ENCODE results near the gene RPS16. TPM values are rescaled to one million over a fixed set of nuclear protein-coding genes. Genes with fewer than 3 reads are reported as not detected.

The RPS16 gene
- total and polyA plus RNA-seq, 10 donors: 1,378 to 5,747 (median 1,790) TPM

DNA sequence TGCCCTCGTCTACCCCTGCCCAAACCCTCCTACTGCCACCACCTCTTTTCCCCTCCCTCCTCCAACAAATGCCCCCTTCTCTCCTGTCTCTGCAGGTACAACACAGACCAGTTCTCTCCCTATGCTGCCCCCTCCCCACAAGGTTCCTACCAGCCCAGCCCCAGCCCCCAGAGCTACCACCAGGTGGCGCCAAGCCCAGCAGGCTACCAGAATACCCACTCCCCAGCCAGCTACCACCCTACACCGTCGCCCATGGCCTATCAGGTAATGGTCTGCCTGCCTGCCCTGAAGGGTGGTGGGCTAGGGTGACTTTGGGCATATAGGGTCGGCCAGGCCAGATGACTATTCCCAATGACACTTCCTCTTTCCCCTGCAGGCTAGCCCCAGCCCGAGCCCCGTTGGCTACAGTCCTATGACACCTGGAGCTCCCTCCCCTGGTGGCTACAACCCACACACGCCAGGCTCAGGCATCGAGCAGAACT lies 38.4 kb upstream of the RPS16 start:
- TF ChIP-seq POLR2A (IDR thresholded peaks at IDR 0.05): no peak
- peak in 2 of 3 donors; percentile 13 to 35 for TF ChIP-seq POLR2AphosphoS5 (IDR thresholded peaks at IDR 0.05)
- TF ChIP-seq, protein P1, sequence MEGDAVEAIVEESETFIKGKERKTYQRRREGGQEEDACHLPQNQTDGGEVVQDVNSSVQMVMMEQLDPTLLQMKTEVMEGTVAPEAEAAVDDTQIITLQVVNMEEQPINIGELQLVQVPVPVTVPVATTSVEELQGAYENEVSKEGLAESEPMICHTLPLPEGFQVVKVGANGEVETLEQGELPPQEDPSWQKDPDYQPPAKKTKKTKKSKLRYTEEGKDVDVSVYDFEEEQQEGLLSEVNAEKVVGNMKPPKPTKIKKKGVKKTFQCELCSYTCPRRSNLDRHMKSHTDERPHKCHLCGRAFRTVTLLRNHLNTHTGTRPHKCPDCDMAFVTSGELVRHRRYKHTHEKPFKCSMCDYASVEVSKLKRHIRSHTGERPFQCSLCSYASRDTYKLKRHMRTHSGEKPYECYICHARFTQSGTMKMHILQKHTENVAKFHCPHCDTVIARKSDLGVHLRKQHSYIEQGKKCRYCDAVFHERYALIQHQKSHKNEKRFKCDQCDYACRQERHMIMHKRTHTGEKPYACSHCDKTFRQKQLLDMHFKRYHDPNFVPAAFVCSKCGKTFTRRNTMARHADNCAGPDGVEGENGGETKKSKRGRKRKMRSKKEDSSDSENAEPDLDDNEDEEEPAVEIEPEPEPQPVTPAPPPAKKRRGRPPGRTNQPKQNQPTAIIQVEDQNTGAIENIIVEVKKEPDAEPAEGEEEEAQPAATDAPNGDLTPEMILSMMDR (IDR thresholded peaks at IDR 0.05 in 8 of 11, conservative IDR thresholded peaks at IDR 0.05 in 3 of 11): peak; percentile 62 to 84 (median 76)
- Histone ChIP-seq H3K4me3 (no peak overlapping the region), H3K27ac (peak overlapping the region in 2 of 8 donors; percentile 11 to 18), H3K4me1 (no peaks in the 10 kb centered on the region), H3K27me3 (replicated peaks in 1 of 7) (no peaks in the 10 kb centered on the region), H3K9me3 (no peaks in the 10 kb centered on the region), H3K36me3 (peaks cover 8 to 83% (median 72%) of the 10 kb centered on the region in 6 donors)
- intact Hi-C loops (cut with DNase I; ENCODE audit: low total_unique reads): no loop called here
- DNase-seq: peak; percentile 90
- WGBS, 5 donors: 50 to 72% (median 56%) methylated on average over 5 to 9 of the region's 9 CpGs

DNA sequence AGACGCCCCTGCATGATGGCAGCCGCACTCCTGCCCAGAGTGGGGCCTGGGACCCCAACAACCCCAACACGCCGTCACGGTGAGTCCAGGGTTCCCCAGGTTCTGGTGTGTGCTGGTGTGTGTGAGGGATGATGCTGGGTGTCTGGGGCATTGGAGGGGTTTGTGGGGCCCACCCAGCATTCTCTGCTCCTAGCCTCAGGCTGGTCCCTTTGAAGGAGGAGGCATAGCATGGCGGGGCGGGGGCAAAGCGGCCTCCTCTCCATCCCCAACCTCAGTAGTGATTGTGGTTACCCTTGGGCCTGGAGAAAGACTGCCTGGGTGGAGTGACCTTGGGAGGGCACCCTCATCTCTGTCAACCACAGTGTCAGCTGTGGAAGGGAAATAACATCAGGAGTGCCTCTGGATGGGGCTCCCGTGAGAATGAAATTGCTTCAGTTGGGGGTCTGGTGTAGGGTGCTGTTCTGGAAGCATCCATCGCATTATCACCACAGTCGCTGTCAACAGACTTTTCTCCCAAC lies 37.8 kb upstream of the RPS16 start:
- H3K4me3 ChIP-seq: no peak overlapping the region
- no peaks in the 10 kb centered on the region for H3K4me1 ChIP-seq
- H3K9me3 ChIP-seq: no peaks in the 10 kb centered on the region
- intact Hi-C loops (cut with DNase I; ENCODE audit: low total_unique reads): no loop called here
- peaks cover 8 to 90% (median 79%) of the 10 kb centered on the region in 6 donors for H3K36me3 ChIP-seq
- no peak overlapping the region for H3K27ac ChIP-seq
- DNase-seq: no peak
- TF ChIP-seq POLR2AphosphoS5 (IDR thresholded peaks at IDR 0.05) (peak in 1 of 3 donors; percentile 30), POLR2A (IDR thresholded peaks at IDR 0.05) (no peak)
- H3K27me3 ChIP-seq (replicated peaks in 1 of 7): no peaks in the 10 kb centered on the region
- 83 to 94% (median 91%) methylated on average over 9 to 11 of the region's 11 CpGs for WGBS, 5 donors

DNA sequence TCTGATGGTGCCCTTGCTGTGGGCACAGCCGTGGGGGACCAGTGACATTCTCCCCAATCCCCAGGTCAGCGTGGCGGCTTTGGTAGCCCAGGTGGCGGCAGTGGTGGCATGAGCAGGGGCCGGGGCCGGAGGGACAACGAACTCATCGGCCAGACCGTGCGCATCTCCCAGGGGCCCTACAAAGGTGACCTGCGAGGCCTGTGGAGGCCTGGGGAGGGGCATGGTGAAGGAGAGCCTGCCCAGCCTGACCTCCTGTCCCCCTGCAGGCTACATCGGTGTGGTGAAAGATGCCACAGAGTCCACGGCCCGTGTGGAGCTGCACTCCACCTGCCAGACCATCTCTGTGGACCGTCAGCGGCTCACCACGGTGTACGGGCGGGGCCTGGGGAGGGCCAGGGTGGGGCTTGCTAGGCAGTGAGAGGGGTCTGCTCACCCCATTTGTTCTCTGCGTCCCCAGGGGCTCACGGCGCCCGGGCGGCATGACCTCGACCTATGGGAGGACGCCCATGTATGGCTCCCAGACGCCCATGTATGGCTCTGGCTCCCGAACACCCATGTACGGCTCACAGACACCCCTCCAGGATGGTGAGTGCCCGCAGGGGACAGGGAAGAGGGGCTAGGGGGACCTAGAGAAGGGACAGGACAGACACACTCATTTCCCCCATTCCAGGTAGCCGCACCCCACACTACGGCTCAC lies 37.1 kb upstream of the RPS16 start:
- Histone ChIP-seq H3K4me1 (no peaks in the 10 kb centered on the region), H3K27me3 (replicated peaks in 1 of 7) (no peaks in the 10 kb centered on the region), H3K4me3 (no peak overlapping the region), H3K27ac (no peak overlapping the region), H3K9me3 (no peaks in the 10 kb centered on the region), H3K36me3 (peaks cover 8 to 96% (median 85%) of the 10 kb centered on the region in 6 donors)
- intact Hi-C loops (cut with DNase I; ENCODE audit: low total_unique reads): no loop called here
- TF ChIP-seq, protein P1 (IDR thresholded peaks at IDR 0.05 in 8 of 11, conservative IDR thresholded peaks at IDR 0.05 in 3 of 11): no peak
- TF ChIP-seq POLR2AphosphoS5 (IDR thresholded peaks at IDR 0.05) (peak in 1 of 3 donors; percentile 61), POLR2A (IDR thresholded peaks at IDR 0.05) (no peak)
- 89 to 93% (median 92%) methylated on average over 25 to 32 of the region's 32 CpGs for WGBS, 5 donors
- no peak for DNase-seq

DNA sequence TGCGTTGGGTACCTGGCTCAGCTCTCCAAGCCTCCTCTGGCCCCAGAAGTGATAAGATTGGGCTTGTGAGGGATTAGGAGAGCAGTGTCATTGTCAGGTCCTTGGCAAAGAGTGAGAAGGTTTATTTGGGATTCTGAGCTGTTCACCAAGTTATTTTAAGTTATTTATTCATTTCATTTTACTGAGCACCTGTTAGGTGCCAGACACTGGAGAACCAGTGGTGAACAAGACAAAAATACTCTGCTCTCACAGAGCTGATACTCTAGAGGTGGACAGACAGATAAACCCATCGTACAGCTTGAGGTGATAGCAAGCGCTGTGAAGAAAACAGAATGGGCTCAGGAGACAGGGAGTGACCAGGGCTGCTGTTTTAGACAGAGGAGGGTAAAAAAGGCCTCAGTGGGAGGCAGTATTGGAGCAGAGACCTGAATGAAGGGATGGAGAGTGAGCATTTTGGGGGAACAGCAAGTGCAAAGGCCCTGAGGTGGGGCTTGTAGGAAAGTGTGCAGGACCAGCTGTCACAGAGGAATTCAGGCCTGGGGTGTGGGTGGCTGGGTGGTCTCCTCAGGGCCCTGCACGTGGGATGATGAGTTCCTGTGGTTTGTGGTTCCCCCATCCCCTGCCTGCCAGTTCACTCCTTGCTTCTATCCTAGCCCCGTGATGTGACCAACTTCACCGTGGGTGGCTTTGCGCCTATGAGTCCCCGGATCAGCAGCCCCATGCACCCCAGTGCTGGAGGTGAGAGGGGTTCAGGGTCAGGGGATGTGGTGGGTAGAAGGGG lies 36.2 kb upstream of the RPS16 start:
- TF ChIP-seq POLR2A (IDR thresholded peaks at IDR 0.05) (no peak), POLR2AphosphoS5 (IDR thresholded peaks at IDR 0.05) (no peak)
- TF ChIP-seq, protein P1 (IDR thresholded peaks at IDR 0.05 in 8 of 11, conservative IDR thresholded peaks at IDR 0.05 in 3 of 11): no peak
- intact Hi-C loops (cut with DNase I; ENCODE audit: low total_unique reads): no loop called here
- H3K27ac ChIP-seq: no peak overlapping the region

More for the DNA sequence above, 36.2 kb upstream of the RPS16 start:
- Histone ChIP-seq H3K9me3 (no peaks in the 10 kb centered on the region), H3K4me3 (no peak overlapping the region), H3K4me1 (no peaks in the 10 kb centered on the region), H3K27me3 (replicated peaks in 1 of 7) (no peaks in the 10 kb centered on the region), H3K36me3 (peaks cover 8 to 100% (median 93%) of the 10 kb centered on the region in 6 donors)
- 72 to 76% (median 73%) methylated on average over 4 to 8 of the region's 8 CpGs for WGBS, 5 donors
- DNase-seq: no peak

Data from spleen (tissue), 11 donors.